ENCODE results near the gene DLG5. TPM values are rescaled to one million over a fixed set of nuclear protein-coding genes. Genes with fewer than 3 reads are reported as not detected.

Gene DLG5
- total and polyA plus RNA-seq, 4 donors = 6.6 to 33.2 (median 15.8) TPM

DNA sequence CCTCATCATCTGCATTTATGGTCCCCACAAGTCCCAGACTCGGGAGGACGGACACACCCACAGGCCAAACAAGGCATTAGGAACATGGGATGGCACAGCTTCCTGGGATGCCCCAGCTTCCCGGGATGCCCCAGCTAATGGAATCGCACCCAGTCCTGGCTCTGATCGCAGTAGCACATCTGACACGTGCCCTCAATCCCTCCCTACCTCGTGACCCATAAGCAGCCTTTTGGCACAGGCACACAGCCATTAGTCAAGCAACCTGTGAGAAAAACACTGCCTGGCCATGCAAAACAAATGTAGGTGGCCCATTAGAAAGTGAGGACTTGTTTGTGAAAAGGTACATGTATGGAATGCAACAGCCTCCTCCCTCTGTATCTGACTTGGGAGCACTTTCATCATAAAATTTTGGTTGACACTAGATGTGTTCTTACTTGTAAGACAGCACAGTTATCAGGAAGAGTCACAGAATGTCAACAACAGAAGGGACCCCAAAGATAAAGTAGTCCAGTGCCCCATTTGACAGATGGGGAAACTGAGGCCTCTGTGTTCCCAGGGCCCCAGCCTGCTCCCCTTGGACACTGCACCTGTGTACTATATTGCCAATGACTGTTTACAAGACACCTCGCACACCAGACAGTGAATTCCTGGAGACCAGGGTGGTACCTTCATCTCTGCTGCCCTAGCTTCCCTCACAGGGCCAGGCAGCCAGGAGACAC, 34.4 kb downstream of the DLG5 start:
- no peak overlapping the region for H3K27ac ChIP-seq (ENCODE audit: low read depth in 1 of 2, low read length in 1 of 2)
- no peaks in the 10 kb centered on the region for H3K36me3 ChIP-seq (ENCODE audit: control insufficient read depth in 4 of 4, insufficient read depth in 4 of 4, low read length in 4 of 4)
- no peaks in the 10 kb centered on the region for H3K9me3 ChIP-seq (ENCODE audit: control insufficient read depth in 4 of 4, insufficient read depth in 3 of 4, low read length in 3 of 4)
- H3K27me3 ChIP-seq (ENCODE audit: control insufficient read depth in 3 of 3, insufficient read depth in 3 of 3, low read length in 2 of 3) = no peaks in the 10 kb centered on the region
- ATAC-seq (ENCODE audit: insufficient read depth, low FRiP score) = no peak
- peaks cover 6 to 21% (median 14%) of the 10 kb centered on the region in 5 donors for H3K4me1 ChIP-seq (ENCODE audit: control insufficient read depth in 5 of 5, insufficient read depth in 5 of 5, low read length in 5 of 5)
- DNase-seq = no peak
- 84 to 89% methylated on average over 8 of the region's 8 CpGs for WGBS, 2 donors
- H3K9ac ChIP-seq (ENCODE audit: insufficient read depth in 1 of 2, low read length in 2 of 2) = no peak overlapping the region
- H3K4me3 ChIP-seq = no peak overlapping the region
- TF ChIP-seq, protein P1, sequence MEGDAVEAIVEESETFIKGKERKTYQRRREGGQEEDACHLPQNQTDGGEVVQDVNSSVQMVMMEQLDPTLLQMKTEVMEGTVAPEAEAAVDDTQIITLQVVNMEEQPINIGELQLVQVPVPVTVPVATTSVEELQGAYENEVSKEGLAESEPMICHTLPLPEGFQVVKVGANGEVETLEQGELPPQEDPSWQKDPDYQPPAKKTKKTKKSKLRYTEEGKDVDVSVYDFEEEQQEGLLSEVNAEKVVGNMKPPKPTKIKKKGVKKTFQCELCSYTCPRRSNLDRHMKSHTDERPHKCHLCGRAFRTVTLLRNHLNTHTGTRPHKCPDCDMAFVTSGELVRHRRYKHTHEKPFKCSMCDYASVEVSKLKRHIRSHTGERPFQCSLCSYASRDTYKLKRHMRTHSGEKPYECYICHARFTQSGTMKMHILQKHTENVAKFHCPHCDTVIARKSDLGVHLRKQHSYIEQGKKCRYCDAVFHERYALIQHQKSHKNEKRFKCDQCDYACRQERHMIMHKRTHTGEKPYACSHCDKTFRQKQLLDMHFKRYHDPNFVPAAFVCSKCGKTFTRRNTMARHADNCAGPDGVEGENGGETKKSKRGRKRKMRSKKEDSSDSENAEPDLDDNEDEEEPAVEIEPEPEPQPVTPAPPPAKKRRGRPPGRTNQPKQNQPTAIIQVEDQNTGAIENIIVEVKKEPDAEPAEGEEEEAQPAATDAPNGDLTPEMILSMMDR (IDR thresholded peaks at IDR 0.05; ENCODE audit: control extremely low read depth, extremely low read depth) = no peak

DNA sequence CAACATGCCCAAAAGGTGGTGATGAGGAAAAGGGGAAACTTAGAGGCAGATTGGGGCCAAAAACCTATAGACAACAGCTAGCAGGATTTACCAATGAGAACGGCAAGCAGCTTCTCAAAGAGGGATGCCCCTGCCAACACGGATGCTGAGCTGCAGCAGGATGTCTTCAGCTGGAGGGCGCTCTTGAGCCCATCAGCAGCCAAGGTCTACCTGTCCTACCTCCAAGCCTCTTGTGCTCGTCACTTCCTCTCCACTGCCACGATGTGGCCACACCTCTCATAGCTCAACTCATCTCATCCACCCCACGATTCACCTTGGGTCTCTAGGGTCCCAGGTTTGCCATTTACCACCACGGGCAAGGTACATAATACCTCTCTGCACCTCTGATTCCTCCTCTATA, 36.5 kb downstream of the DLG5 start:
- no peaks in the 10 kb centered on the region for H3K27me3 ChIP-seq (ENCODE audit: control insufficient read depth in 3 of 3, insufficient read depth in 3 of 3, low read length in 2 of 3)
- peak overlapping the region in 1 of 2 donors; percentile 5 for H3K27ac ChIP-seq (ENCODE audit: low read depth in 1 of 2, low read length in 1 of 2)
- H3K4me3 ChIP-seq = no peak overlapping the region
- 87% methylated on average over 7 of the region's 7 CpGs for WGBS, 2 donors
- H3K9ac ChIP-seq (ENCODE audit: insufficient read depth in 1 of 2, low read length in 2 of 2) = no peak overlapping the region
- H3K36me3 ChIP-seq (ENCODE audit: control insufficient read depth in 4 of 4, insufficient read depth in 4 of 4, low read length in 4 of 4) = no peaks in the 10 kb centered on the region
- TF ChIP-seq, protein P1 (IDR thresholded peaks at IDR 0.05; ENCODE audit: control extremely low read depth, extremely low read depth) = no peak
- ATAC-seq (ENCODE audit: insufficient read depth, low FRiP score) (no peak), DNase-seq (no peak)
- peaks cover 14 to 38% (median 19%) of the 10 kb centered on the region in 5 donors for H3K4me1 ChIP-seq (ENCODE audit: control insufficient read depth in 5 of 5, insufficient read depth in 5 of 5, low read length in 5 of 5)
- H3K9me3 ChIP-seq (ENCODE audit: control insufficient read depth in 4 of 4, insufficient read depth in 3 of 4, low read length in 3 of 4) = no peaks in the 10 kb centered on the region

DNA sequence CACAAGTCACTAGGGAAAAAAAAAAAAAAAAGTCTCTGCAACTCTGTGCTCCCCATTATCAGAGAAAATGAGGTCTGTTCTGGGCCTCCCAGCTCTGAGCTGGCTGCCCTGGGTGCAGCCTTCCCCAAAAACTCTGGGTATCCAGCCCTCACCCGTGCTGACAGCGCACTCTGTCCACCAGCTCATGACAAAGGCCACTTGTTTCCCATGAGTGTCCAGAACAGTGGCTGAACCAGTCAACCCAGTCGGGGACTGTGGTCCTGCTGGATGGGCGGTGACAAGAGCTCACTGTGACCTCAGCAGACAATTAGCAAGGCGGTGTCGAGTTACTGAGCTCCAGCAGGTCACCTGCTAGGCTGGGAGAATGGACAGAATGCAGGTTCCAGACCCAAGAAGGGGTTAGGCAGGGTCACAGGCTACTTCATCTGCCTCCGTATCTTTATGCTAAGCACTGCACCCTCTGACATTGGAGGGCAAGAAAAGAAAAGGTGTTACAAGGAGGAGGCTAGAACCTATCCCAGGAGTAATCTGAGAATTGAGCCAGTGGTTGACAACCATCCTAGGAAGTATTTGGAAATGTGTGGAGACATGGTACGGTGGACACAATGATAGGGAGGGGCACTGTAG, 37.2 kb downstream of the DLG5 start:
- H3K9me3 ChIP-seq (ENCODE audit: control insufficient read depth in 4 of 4, insufficient read depth in 3 of 4, low read length in 3 of 4) = no peaks in the 10 kb centered on the region
- DNase-seq = peak; percentile 60 to 78 (median 76)
- peaks cover 14 to 38% (median 19%) of the 10 kb centered on the region in 5 donors for H3K4me1 ChIP-seq (ENCODE audit: control insufficient read depth in 5 of 5, insufficient read depth in 5 of 5, low read length in 5 of 5)
- 63 to 84% methylated on average over 8 of the region's 8 CpGs for WGBS, 2 donors
- H3K27ac ChIP-seq (ENCODE audit: low read depth in 1 of 2, low read length in 1 of 2) = peak overlapping the region in 1 of 2 donors; percentile 58
- no peak overlapping the region for H3K9ac ChIP-seq (ENCODE audit: insufficient read depth in 1 of 2, low read length in 2 of 2)
- ATAC-seq (ENCODE audit: insufficient read depth, low FRiP score) = peak; percentile 45
- no peaks in the 10 kb centered on the region for H3K36me3 ChIP-seq (ENCODE audit: control insufficient read depth in 4 of 4, insufficient read depth in 4 of 4, low read length in 4 of 4)
- TF ChIP-seq, protein P1 (IDR thresholded peaks at IDR 0.05; ENCODE audit: control extremely low read depth, extremely low read depth) = no peak
- H3K27me3 ChIP-seq (ENCODE audit: control insufficient read depth in 3 of 3, insufficient read depth in 3 of 3, low read length in 2 of 3) = no peaks in the 10 kb centered on the region
- H3K4me3 ChIP-seq = no peak overlapping the region
